HTERT RPE-1 (cell line): ENCODE measurements around the gene C1orf115.
"Not testable (repeated sequence)": the region's sequence is repeated elsewhere in the genome, so short reads cannot be mapped to it uniquely, and the experiment has no call there.

ENCODE experiments used
- in situ Hi-C: fragments of 300-500 bp; cut with MboI; formaldehyde crosslinking; loops from 4 replicates; pipeline ENCODE4 v1.14.3; 2020; ENCODE audit warnings: low sequenced_read_pairs

The C1orf115 gene

GRCh38 chr1:220717800-220718640 is 27.9 kb downstream of the C1orf115 start:
- in situ Hi-C loops, result no loop called here

GRCh38 chr1:220721266-220721665 is 31.1 kb downstream of the C1orf115 start:
- in situ Hi-C loops, result not testable (repeated sequence)

GRCh38 chr1:220726634-220727033 is 36.5 kb downstream of the C1orf115 start:
- in situ Hi-C loops, result no loop called here

GRCh38 chr1:220727519-220727918 is 37.4 kb downstream of the C1orf115 start:
- in situ Hi-C loops, result no loop called here

GRCh38 chr1:220730486-220730885 is 40.3 kb downstream of the C1orf115 start:
- in situ Hi-C loops, result no loop called here

- in situ Hi-C loops, result no loop called here
Observed at GRCh38 chr1:220732137-220732536, 42.0 kb downstream of the C1orf115 start.

- in situ Hi-C loops, result no loop called here
Observed at GRCh38 chr1:220732621-220733020, 42.5 kb downstream of the C1orf115 start.

- in situ Hi-C loops, result no loop called here
Observed at GRCh38 chr1:220733086-220733601, 43.0 kb downstream of the C1orf115 start.

- in situ Hi-C loops, result no loop called here
Observed at GRCh38 chr1:220734571-220735326, 44.6 kb downstream of the C1orf115 start.

GRCh38 chr1:220736283-220736682 is 46.1 kb downstream of the C1orf115 start:
- in situ Hi-C loops, result not testable (repeated sequence)

GRCh38 chr1:220741349-220741748 is 51.2 kb downstream of the C1orf115 start:
- in situ Hi-C loops, result no loop called here

GRCh38 chr1:220741825-220742224 is 51.7 kb downstream of the C1orf115 start:
- in situ Hi-C loops, result no loop called here

GRCh38 chr1:220742520-220742919 is 52.4 kb downstream of the C1orf115 start:
- in situ Hi-C loops, result no loop called here

GRCh38 chr1:220746851-220747250 is 56.7 kb downstream of the C1orf115 start:
- in situ Hi-C loops, result no loop called here

- in situ Hi-C loops, result no loop called here
Observed at GRCh38 chr1:220747437-220748088, 57.4 kb downstream of the C1orf115 start.

- in situ Hi-C loops, result no loop called here
Observed at GRCh38 chr1:220748089-220748934, 58.1 kb downstream of the C1orf115 start, which contains the start of gene MTARC2. MTARC2 (plus strand) TSS chr1:220748322; CDS start chr1:220748532, 210 bp downstream.
